Upper lobe of left lung (tissue), 4 donors: Measurements from ENCODE around the gene FXYD4.
"Not testable (repeated sequence)": the region's sequence is repeated elsewhere in the genome, so short reads cannot be mapped to it uniquely, and the experiment has no call there.

ENCODE experiments used
- EP300 ChIP-seq, 4 donors: sonication (generic); formaldehyde crosslinking; IDR thresholded peaks; one replicate each; pipeline ENCODE4 v1.5.1; 2017; ENCODE audit warnings: antibody characterized with exemption in 4 of 4, control low read depth in 2 of 4
- POLR2A ChIP-seq, 4 donors: fragments of 450-650 bp; IDR thresholded peaks; one replicate each; pipeline ENCODE4 v1.5.1; 2016 to 2017; ENCODE audit warnings: antibody characterized with exemption in 4 of 4, mild to moderate bottlenecking in 2 of 4
- POLR2AphosphoS5 ChIP-seq, 2 donors: sonication (generic); formaldehyde crosslinking; IDR thresholded peaks; one replicate each; pipeline ENCODE4 v1.5.1; 2017; ENCODE audit warnings: antibody characterized with exemption in 2 of 2
- TF ChIP-seq, protein P1 (sequence below), 6 experiments: fragments of 450-650 bp in 4 of 6; fragments of 200-600 bp in 2 of 6; sonication (generic) in 2 of 6; IDR thresholded peaks; one replicate each; pipeline ENCODE4 v1.5.1; 2016 to 2019; ENCODE audit warnings: antibody characterized with exemption in 6 of 6

DNA sequence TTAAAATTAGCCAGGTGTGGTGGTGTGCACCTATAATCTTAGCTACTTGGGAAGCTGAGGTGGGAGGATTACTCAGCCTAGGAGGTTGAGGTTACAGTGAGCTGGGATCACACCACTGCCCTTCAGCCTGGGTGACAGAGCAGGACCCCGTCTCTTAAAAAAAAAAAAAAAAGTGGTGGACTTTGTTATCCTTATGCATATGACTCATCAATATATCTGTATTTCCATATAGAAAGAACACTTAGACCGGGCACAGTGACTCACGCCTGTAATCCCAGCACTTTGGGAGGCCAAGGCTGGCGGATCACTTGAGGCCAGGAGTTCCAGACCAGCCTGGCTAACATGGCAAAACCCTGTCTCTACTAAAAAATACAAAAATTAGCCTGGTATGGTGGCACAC is 50.5 kb downstream of the FXYD4 start:
- not testable (repeated sequence) for TF ChIP-seq POLR2A, POLR2AphosphoS5, EP300 (IDR thresholded peaks at IDR 0.05)
- TF ChIP-seq, protein P1, sequence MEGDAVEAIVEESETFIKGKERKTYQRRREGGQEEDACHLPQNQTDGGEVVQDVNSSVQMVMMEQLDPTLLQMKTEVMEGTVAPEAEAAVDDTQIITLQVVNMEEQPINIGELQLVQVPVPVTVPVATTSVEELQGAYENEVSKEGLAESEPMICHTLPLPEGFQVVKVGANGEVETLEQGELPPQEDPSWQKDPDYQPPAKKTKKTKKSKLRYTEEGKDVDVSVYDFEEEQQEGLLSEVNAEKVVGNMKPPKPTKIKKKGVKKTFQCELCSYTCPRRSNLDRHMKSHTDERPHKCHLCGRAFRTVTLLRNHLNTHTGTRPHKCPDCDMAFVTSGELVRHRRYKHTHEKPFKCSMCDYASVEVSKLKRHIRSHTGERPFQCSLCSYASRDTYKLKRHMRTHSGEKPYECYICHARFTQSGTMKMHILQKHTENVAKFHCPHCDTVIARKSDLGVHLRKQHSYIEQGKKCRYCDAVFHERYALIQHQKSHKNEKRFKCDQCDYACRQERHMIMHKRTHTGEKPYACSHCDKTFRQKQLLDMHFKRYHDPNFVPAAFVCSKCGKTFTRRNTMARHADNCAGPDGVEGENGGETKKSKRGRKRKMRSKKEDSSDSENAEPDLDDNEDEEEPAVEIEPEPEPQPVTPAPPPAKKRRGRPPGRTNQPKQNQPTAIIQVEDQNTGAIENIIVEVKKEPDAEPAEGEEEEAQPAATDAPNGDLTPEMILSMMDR (IDR thresholded peaks at IDR 0.05), result not testable (repeated sequence)
